Ascending aorta (tissue), 2 donors: ENCODE results near the gene THBS4. TPM values are rescaled to one million over a fixed set of nuclear protein-coding genes. Genes with fewer than 3 reads are reported as not detected.

Experiments
- DNase-seq, 2 donors: peaks; one replicate each; pipeline ENCODE4 v3.0.0-alpha.2; 2019; ENCODE audit warnings: low spot score in 2 of 2
- H3K27ac ChIP-seq, 2 donors: fragments of 200-600 bp; sonication (generic); one replicate each; pipeline ENCODE4 v1.5.1; 2016 to 2017; ENCODE audit warnings: mild to moderate bottlenecking in 1 of 2
- H3K27me3 ChIP-seq: fragments of 200-600 bp; sonication (generic); one replicate; pipeline ENCODE4 v1.5.1; 2017
- H3K36me3 ChIP-seq, 2 donors: fragments of 200-600 bp; sonication (generic); one replicate each; pipeline ENCODE4 v1.5.1; 2016
- H3K4me1 ChIP-seq, 2 donors: fragments of 200-600 bp; sonication (generic); one replicate each; pipeline ENCODE4 v1.5.1; 2016 to 2017; ENCODE audit warnings: mild to moderate bottlenecking in 1 of 2
- H3K4me3 ChIP-seq, 2 donors: fragments of 200-600 bp; sonication (generic); one replicate each; pipeline ENCODE4 v1.5.1; 2016 to 2017; ENCODE audit warnings: mild to moderate bottlenecking in 1 of 2
- H3K9me3 ChIP-seq, 2 donors: fragments of 200-600 bp; sonication (generic); one replicate each; pipeline ENCODE4 v1.5.1; 2016
- CTCF ChIP-seq, 3 experiments: fragments of 200-600 bp in 2 of 3; fragments of 450-650 bp in 1 of 3; sonication (generic) in 2 of 3; IDR thresholded peaks; one replicate each; pipeline ENCODE4 v1.5.1; 2016 to 2019; ENCODE audit warnings: antibody characterized with exemption in 3 of 3, mild to moderate bottlenecking in 1 of 3, moderate library complexity in 1 of 3
- intact Hi-C: fragments of 100-400 bp; cut with DNase I; formaldehyde crosslinking; loops from one replicate; pipeline ENCODE4 v1.15.1; 2023
- total RNA-seq: library from RNA; depleted of rRNA; stranded (reverse); fragments of >200 nt; gene quantifications from one replicate; pipeline ENCODE4 v1.1.0, GENCODE V29; 2016

THBS4 gene
- total RNA-seq, 1 donor from 2014 or later, result not detected

GRCh38 chr5:80097451-80097850 lies 62.3 kb downstream of the THBS4 start:
- intact Hi-C loops, result no loop called here
- no peaks in the 10 kb centered on the region for H3K36me3 ChIP-seq
- no peak overlapping the region for H3K4me3 ChIP-seq
- no peak for TF ChIP-seq CTCF (IDR thresholded peaks at IDR 0.05)
- no peaks in the 10 kb centered on the region for H3K9me3 ChIP-seq
- no peak overlapping the region for H3K27ac ChIP-seq
- no peaks in the 10 kb centered on the region for H3K27me3 ChIP-seq
- no peaks in the 10 kb centered on the region for H3K4me1 ChIP-seq
- DNase-seq, result no peak

GRCh38 chr5:80101993-80102392 lies 66.8 kb downstream of the THBS4 start:
- Histone ChIP-seq H3K36me3 (no peaks in the 10 kb centered on the region), H3K4me1 (no peaks in the 10 kb centered on the region), H3K27ac (no peak overlapping the region), H3K9me3 (no peaks in the 10 kb centered on the region), H3K27me3 (no peaks in the 10 kb centered on the region), H3K4me3 (no peak overlapping the region)
- no peak for TF ChIP-seq CTCF (IDR thresholded peaks at IDR 0.05)
- intact Hi-C loops, result no loop called here
- no peak for DNase-seq

GRCh38 chr5:80103371-80103770 lies 68.2 kb downstream of the THBS4 start:
- H3K27me3 ChIP-seq, result no peaks in the 10 kb centered on the region
- intact Hi-C loops, result no loop called here
- H3K4me1 ChIP-seq, result no peaks in the 10 kb centered on the region
- no peaks in the 10 kb centered on the region for H3K36me3 ChIP-seq
- no peaks in the 10 kb centered on the region for H3K9me3 ChIP-seq
- DNase-seq, result peak in 1 of 2 donors; percentile 30
- no peak overlapping the region for H3K4me3 ChIP-seq
- H3K27ac ChIP-seq, result no peak overlapping the region
- no peak for TF ChIP-seq CTCF (IDR thresholded peaks at IDR 0.05)

- Histone ChIP-seq H3K27me3 (no peaks in the 10 kb centered on the region), H3K36me3 (no peaks in the 10 kb centered on the region), H3K4me3 (no peak overlapping the region), H3K9me3 (no peaks in the 10 kb centered on the region), H3K4me1 (peaks cover 2 to 3% of the 10 kb centered on the region in 2 donors), H3K27ac (no peak overlapping the region)
- no peak for TF ChIP-seq CTCF (IDR thresholded peaks at IDR 0.05)
- intact Hi-C loops, result no loop called here
- peak in 1 of 2 donors; percentile 48 for DNase-seq
Measured at GRCh38 chr5:80105698-80106439, 70.7 kb downstream of the THBS4 start.

GRCh38 chr5:80106916-80107315 lies 71.8 kb downstream of the THBS4 start:
- intact Hi-C loops, result no loop called here
- H3K27me3 ChIP-seq, result no peaks in the 10 kb centered on the region
- H3K4me3 ChIP-seq, result no peak overlapping the region
- H3K9me3 ChIP-seq, result no peaks in the 10 kb centered on the region
- no peak for TF ChIP-seq CTCF (IDR thresholded peaks at IDR 0.05)
- no peak for DNase-seq
- H3K4me1 ChIP-seq, result peaks cover 2 to 3% of the 10 kb centered on the region in 2 donors
- H3K36me3 ChIP-seq, result no peaks in the 10 kb centered on the region
- no peak overlapping the region for H3K27ac ChIP-seq
